Gastroesophageal sphincter (tissue), 3 donors: ENCODE measurements around the gene RABGAP1.

Experiments
- CTCF ChIP-seq, 4 experiments: fragments of 200-600 bp in 2 of 4; fragments of 450-650 bp in 2 of 4; sonication (generic) in 1 of 4; IDR thresholded peaks; one replicate each; pipeline ENCODE4 v1.5.1; 2017 to 2019; ENCODE audit warnings: antibody characterized with exemption in 4 of 4, mild to moderate bottlenecking in 2 of 4, moderate library complexity in 2 of 4
- POLR2A ChIP-seq, 2 donors: fragments of 450-650 bp; IDR thresholded peaks; one replicate each; pipeline ENCODE4 v1.6.1; 2017; ENCODE audit warnings: antibody characterized with exemption in 2 of 2, mild to moderate bottlenecking in 2 of 2, moderate library complexity in 1 of 2

GRCh38 chr9:122936883-122937282 is 3.9 kb upstream of the RABGAP1 start:
- TF ChIP-seq CTCF (IDR thresholded peaks at IDR 0.05): no peak
- TF ChIP-seq POLR2A (IDR thresholded peaks at IDR 0.05): no peak
